Gastroesophageal sphincter (tissue), 3 donors: ENCODE results near the gene KRT38.

Experiments used
- CTCF ChIP-seq, 4 experiments: fragments of 200-600 bp in 2 of 4; fragments of 450-650 bp in 2 of 4; sonication (generic) in 1 of 4; IDR thresholded peaks; one replicate each; pipeline ENCODE4 v1.5.1; 2017 to 2019; ENCODE audit warnings: antibody characterized with exemption in 4 of 4, mild to moderate bottlenecking in 2 of 4, moderate library complexity in 2 of 4
- EP300 ChIP-seq: sonication (generic); formaldehyde crosslinking; IDR thresholded peaks from one replicate; pipeline ENCODE4 v1.6.1; 2017; ENCODE audit warnings: antibody characterized with exemption, mild to moderate bottlenecking
- POLR2A ChIP-seq, 2 donors: fragments of 450-650 bp; IDR thresholded peaks; one replicate each; pipeline ENCODE4 v1.6.1; 2017; ENCODE audit warnings: antibody characterized with exemption in 2 of 2, mild to moderate bottlenecking in 2 of 2, moderate library complexity in 1 of 2
- POLR2AphosphoS5 ChIP-seq: sonication (generic); formaldehyde crosslinking; IDR thresholded peaks from one replicate; pipeline ENCODE4 v1.6.1; 2017; ENCODE audit warnings: antibody characterized with exemption

- TF ChIP-seq POLR2A (IDR thresholded peaks at IDR 0.05) (no peak), CTCF (IDR thresholded peaks at IDR 0.05) (no peak), POLR2AphosphoS5 (no peak), EP300 (no peak)
These were observed 47.0 kb downstream of the KRT38 start for GRCh38 chr17:41393826-41394225.
